ENCODE measurements around the gene SHC4. TPM values are rescaled to one million over a fixed set of nuclear protein-coding genes. Genes with fewer than 3 reads are reported as not detected.
A peak's percentile ranks its signal among the peaks of the same experiment; 100 is the strongest.

The SHC4 gene
- total and polyA plus RNA-seq, 2 of the 8 experiments (the other 6 are each of a cell fraction or from before 2014, with no cell fraction given): 0.15 to 0.30 TPM

GRCh38 chr15:48954538-48954937, 9.2 kb downstream of the SHC4 start:
- Histone ChIP-seq H3K79me1 (ENCODE audit: low read depth, low read length) (no peaks in the 10 kb centered on the region), H2BK5ac (ENCODE audit: low read depth, low read length) (no peak overlapping the region), H3K79me2 (ENCODE audit: control insufficient read depth in 1 of 2, insufficient read depth in 2 of 2, low read length in 2 of 2) (no peaks in the 10 kb centered on the region), H3K23me2 (ENCODE audit: low read depth, low read length) (peaks cover 2% of the 10 kb centered on the region; the same call in 1 of the 2 replicates), H3K18ac (ENCODE audit: extremely low read depth, low read length) (no peak overlapping the region), H3K36me3 (ENCODE audit: control insufficient read depth in 2 of 4, insufficient read depth in 4 of 4, low read length in 3 of 4) (no peaks in the 10 kb centered on the region), H3K4ac (replicated peaks; ENCODE audit: insufficient read length, low read depth, low read length) (no peak overlapping the region), H3K56ac (replicated peaks; ENCODE audit: insufficient read length, low read depth, low read length) (no peak overlapping the region), H3K4me1 (replicated peaks in 1 of 4; ENCODE audit: control insufficient read depth in 3 of 4, insufficient read depth in 4 of 4, low read length in 3 of 4) (peaks cover 0 to 3% (median 0%) of the 10 kb centered on the region in 4 experiments; a peak in 2 of 7 replicates), H4K91ac (replicated peaks; ENCODE audit: insufficient read length, low read length) (no peak overlapping the region), H2AFZ (ENCODE audit: low read length) (0 out of 2 replicates have a peak overlapping the region, but pooled peaks have one; percentile 45), H3K9me3 (ENCODE audit: insufficient read depth in 2 of 2, low read depth in 1 of 2, low read length in 1 of 2) (no peaks in the 10 kb centered on the region), H3K14ac (ENCODE audit: insufficient read length) (no peak overlapping the region), H3K4me3 (ENCODE audit: extremely low read depth in 1 of 4, insufficient read depth in 2 of 4, low read depth in 3 of 4, low read length in 4 of 4) (no peak overlapping the region), H4K20me1 (replicated peaks in 1 of 2; ENCODE audit: control insufficient read depth in 1 of 2, insufficient read depth in 2 of 2, low read length in 2 of 2) (no peaks in the 10 kb centered on the region), H2BK15ac (ENCODE audit: low read length) (no peak overlapping the region), H4K5ac (ENCODE audit: insufficient read length, low read depth, low read length) (no peak overlapping the region), H2BK120ac (replicated peaks; ENCODE audit: low read depth, low read length) (no peak overlapping the region), H3K4me2 (ENCODE audit: insufficient read depth in 1 of 2, low read depth in 2 of 2, low read length in 2 of 2) (no peak overlapping the region), H3K9ac (replicated peaks in 1 of 4; ENCODE audit: extremely low read depth in 1 of 4, low read depth in 3 of 4, low read length in 3 of 4) (no peak overlapping the region), H2BK20ac (ENCODE audit: low read length) (no peak overlapping the region), H3K27ac (ENCODE audit: low read depth, low read length) (no peak overlapping the region), H4K8ac (ENCODE audit: extremely low read depth, insufficient read depth, low read length) (no peak overlapping the region), H2BK12ac (ENCODE audit: low read depth, low read length) (no peak overlapping the region), H3K23ac (ENCODE audit: insufficient read length) (no peak overlapping the region), H2AK5ac (ENCODE audit: low read depth, low read length) (no peak overlapping the region), H3K27me3 (replicated peaks in 1 of 4; ENCODE audit: control insufficient read depth in 3 of 4, extremely low read depth in 1 of 4, insufficient read depth in 3 of 4, low read length in 3 of 4) (no peaks in the 10 kb centered on the region)
- ChIA-PET POLR2A (ENCODE audit: partially characterized antibody) (interaction anchor here (0.9 to 1.4 kb wide), 2 partner anchors 9 to 89 kb away, joined by 3 to 4 read pairs; no protein-coding TSS in a partner anchor), CTCF (ENCODE audit: partially characterized antibody) (interaction anchor here (0.6 to 2.4 kb wide), 10 partner anchors 10 to 191 kb away, joined by 3 to 13 read pairs (median 4); partner anchors contain the start of gene SHC4)
- peak in 1 of 2 experiments; percentile 60 for DNase-seq (ENCODE audit: low read depth in 1 of 2, low spot score in 2 of 2)
- WGBS, 2 experiments (ENCODE audit: extremely low coverage in 1 of 2, insufficient coverage in 1 of 2, insufficient read length in 1 of 2, insufficient replicate concordance in 2 of 2, low coverage in 1 of 2, low lambda C conversion rate in 2 of 2, missing lambda C conversion rate in 1 of 2): 55% methylated on average over 5 of the region's 5 CpGs; no CpG with 5 or more reads in 1 of the 2 experiments
- no peak for FAIRE-seq
- TF ChIP-seq TAF1 (IDR thresholded peaks at IDR 0.05; ENCODE audit: low read depth, low read length) (no peak), FOSL1 (IDR thresholded peaks at IDR 0.05; ENCODE audit: insufficient read depth, low read depth, low read length) (no peak), SRF (IDR thresholded peaks at IDR 0.05; ENCODE audit: low read depth, low read length) (no peak), CREB1 (IDR thresholded peaks at IDR 0.05) (no peak), HDAC2 (IDR thresholded peaks at IDR 0.05; ENCODE audit: borderline replicate concordance in 1 of 2, low read depth in 2 of 2, low read length in 2 of 2) (no peak), TEAD4 (IDR thresholded peaks at IDR 0.05; ENCODE audit: low read depth, low read length) (peak; percentile 84), RNF2 (IDR thresholded peaks at IDR 0.05; ENCODE audit: borderline replicate concordance, low read depth, low read length, missing control alignments, poor library complexity, severe bottlenecking) (no peak), MAFK (IDR thresholded peaks at IDR 0.05; ENCODE audit: low read depth, low read length) (no peak), SP1 (IDR thresholded peaks at IDR 0.05; ENCODE audit: low read depth, low read length) (0 out of 2 replicates have a peak, but pooled peaks have one; percentile 10), KDM1A (IDR thresholded peaks at IDR 0.05; ENCODE audit: borderline replicate concordance, low read length) (no peak), TCF12 (IDR thresholded peaks at IDR 0.05; ENCODE audit: low read depth, low read length) (no peak), RBBP5 (IDR thresholded peaks at IDR 0.05; ENCODE audit: borderline replicate concordance, low read depth, low read length) (no peak), HDAC6 (IDR thresholded peaks at IDR 0.05; ENCODE audit: low read depth, low read length) (no peak), SIN3A (conservative IDR thresholded peaks at IDR 0.05 in 1 of 2, IDR thresholded peaks at IDR 0.05 in 1 of 2; ENCODE audit: low read depth in 1 of 2, low read length in 2 of 2) (no peak)
